ENCODE results near the gene ANKRD13D.
"Not testable (repeated sequence)": the region's sequence is repeated elsewhere in the genome, so short reads cannot be mapped to it uniquely, and the experiment has no call there.

Gene ANKRD13D

DNA sequence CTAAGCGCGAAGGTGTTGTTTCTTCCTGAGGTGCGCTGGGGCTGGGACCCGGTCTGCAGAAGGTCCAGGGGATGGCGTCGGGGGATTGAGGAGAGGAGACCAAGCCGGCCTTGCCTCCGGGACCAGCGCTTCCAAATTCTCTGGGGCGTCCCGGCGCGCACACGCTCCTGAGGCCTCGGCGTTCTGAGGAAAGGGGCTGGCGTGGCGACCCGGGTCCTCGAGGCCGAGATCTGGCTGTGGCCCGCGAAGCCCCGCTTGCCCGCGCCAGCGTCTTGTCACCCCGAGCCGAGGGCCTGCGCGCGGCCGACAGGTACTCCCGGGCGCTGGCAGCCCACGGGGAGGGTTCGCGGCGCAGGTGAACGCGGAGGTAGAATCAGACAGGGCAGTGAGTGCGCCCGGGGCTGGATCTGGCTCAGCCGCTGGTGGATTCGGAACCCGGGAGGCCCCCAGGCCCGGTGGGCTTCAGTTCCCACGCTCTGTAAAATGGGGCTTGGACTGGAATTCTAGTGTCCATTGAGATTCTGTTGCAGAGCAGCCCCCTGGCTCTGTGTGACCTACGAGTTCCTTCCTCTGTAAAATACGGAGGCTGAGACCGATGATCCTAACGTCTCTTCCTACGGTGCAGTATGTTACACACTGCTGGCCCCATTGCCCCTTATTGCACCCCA, 28.9 kb downstream of the ANKRD13D start:
- DNase-seq (ENCODE audit: low spot score) = no peak

DNA sequence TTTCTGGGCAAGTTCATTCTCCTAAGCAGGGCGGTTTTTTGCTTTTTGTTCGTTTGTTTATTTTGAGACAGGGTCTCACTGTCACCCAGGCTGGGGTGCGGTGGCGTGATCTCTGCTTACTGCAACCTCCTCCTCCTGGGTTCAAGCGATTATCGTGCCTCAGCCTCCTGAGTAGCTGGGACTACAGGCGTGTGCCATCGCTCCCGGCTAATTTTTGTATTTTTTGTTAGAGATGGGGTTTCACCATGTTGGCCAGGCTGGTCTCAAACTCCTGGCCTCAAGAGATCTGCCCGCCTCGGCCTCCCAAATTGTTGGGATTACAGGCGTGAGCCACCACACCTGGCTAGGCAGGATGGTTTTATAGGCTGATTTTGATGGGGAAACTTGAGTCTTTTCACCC, 29.8 kb downstream of the ANKRD13D start:
- DNase-seq (ENCODE audit: low spot score) = not testable (repeated sequence)

DNA sequence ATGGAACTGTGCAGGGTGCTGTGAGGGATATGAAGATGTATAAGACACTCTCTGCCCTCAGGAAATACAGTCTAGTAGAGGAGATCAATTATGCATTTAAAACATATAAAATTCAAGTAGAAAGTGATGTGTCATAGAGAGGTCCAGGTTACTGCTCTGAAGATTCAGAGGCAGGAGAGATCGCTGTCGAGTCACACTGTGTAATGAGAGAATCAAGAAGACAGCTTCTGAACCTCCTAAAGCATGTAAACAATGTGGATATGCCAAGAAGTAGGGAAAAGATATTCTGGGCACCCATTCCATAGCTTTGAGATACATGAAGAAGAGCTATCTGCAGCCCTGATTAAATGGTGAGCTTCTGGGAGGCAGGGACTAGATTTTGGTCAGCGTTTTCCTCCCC, 30.9 kb downstream of the ANKRD13D start:
- no peak for DNase-seq (ENCODE audit: low spot score)

DNA sequence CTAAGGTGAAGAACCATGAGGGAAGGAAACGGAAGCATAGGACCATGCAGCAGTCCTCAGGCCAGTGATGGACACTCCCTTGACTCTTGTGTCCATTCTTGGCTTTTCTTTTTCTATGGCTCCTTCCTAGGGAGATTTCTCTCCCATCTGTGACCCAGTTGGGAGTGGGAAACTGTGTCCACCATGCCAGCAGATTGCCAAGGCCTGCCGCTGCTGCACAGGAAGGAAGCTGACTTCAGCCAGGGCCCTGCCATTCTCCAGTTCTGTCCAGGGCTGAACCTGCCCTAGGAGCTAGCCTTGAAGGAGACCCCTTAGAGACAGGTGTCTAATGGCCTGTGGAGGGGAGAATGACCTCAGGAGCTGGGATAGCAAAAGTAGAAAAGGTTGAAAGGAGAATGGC, 31.6 kb downstream of the ANKRD13D start:
- DNase-seq (ENCODE audit: low spot score) = no peak

DNA sequence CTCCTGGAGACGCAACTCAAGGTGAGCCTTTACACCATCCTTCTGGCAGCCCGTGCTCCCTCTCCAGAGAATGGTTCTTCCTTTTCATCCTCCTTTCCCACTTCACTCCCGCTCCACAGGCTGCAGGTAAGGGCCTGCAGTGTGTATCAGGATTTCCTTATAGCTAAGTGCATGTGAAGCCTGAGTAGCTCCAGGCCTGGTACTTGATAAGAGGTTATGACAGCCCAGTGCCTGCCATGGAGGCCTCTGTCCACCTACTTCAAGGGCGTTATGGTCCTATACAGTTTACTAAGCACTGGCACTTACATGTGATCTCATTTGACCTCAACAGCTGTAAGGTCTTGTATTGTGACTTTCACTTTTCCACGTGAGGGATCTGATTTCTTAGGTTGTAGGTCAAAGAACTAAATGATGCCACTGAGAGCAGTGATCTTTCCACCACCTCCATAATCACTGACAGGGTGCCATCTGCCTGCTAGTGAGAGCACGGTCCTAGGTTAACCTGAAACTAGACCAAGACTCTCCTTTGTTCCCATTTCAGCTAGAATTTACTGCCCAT, 32.3 kb downstream of the ANKRD13D start:
- no peak for DNase-seq (ENCODE audit: low spot score)

DNA sequence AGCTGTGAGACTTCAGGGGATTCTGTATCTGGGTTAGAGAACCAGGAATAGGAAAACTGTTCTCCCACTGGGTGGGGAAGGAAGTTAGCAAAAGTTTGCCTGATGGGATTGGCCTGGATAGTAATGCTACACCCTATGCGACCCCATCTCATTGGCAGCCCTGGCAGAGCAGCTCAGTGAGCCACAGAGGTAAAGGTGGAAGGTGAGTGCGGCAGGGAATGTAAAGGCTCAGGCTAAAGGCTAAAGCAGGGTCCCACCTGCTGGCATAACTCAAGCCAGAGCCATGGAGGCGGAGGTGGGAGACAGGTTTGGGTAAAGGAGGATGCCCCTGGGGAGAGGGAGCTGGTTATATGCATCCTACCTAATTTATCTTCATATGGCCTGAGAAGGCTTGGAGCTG, 32.9 kb downstream of the ANKRD13D start:
- DNase-seq (ENCODE audit: low spot score) = no peak

DNA sequence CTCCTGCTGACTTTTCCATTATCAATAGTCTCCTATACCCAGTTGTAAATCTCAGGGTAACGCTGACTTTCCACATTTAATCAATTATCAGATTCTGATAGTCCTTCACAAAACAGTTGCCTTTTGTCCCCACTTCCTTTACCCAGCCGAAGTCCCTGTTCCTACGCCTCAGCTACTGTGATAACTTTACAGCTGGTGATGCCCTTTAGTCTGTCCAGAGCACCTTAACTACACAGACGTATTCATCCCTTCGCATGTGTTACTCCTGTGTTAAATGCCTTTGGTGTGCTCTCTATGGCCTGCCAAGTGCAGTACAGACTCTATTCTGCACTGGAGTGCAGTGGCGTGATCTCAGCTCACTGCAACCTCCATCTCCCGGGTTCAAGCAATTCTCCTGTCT, 34.4 kb downstream of the ANKRD13D start:
- no peak for DNase-seq (ENCODE audit: low spot score)

DNA sequence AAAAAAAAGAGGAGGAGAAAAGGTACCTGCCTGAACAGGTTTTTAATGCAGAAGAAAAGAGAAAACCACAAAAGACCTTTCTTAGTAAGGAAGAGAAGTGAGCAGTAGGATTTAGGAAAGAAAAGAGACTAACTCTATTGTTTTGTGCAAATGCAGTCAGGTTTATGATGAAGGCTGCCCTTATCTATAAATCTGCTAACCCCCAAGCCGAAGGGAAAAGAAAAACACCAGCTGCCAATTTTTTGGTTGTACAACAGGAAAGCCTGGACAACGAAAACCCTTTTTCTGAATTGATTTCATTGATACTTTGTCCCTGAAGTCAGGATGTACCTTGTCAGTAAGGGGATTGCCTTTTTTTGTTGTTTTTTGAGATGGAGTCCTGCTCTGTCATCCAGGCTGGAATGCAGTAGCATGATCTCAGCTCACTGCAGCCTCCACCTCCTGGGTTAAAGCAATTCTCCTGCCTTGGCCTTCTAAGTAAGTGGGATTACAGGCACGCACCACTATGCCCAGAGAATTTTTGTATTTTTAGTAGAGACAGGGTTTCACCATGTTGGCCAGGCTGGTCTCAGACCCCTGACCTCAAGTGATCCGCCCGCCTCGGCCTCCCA, 43.1 kb downstream of the ANKRD13D start:
- no peak for DNase-seq (ENCODE audit: low spot score)

DNA sequence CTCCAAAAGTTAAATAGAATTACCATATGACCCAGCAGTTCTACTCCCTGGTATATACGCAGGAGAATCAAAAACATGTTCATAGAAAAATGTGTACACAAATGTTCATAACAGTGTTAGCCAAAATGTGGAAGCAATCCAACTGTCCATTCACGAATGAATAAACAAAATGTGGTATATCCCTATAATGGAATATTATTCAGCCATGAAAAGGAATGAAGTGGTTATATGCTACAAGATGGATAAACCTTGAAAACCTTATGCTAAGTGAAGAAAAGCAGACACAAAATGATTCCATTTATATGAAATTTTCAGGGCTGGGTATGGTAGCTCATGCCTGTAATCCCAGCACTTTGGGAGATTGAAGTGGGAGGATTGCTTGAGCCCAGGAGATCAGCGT, 48.2 kb downstream of the ANKRD13D start:
- no peak for DNase-seq (ENCODE audit: low spot score)

DNA sequence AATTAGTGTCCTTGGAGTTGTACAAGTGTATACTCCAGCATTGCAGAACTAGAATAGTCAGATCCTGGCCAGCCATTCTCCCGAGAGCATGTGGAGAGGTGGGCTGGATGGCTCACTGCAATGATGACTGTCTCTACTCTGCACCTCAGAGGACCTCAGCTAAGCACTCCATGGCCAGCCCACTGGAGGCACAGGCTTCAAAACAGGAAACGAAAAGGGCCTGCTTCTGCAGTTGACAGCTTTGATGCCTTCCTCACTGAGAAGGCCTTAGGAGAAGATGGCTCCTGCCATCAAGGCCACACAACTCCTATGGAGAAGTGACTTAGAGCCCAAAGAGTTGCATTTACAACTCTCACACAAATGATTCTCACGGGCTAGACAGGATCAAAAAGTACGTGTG, 55.2 kb downstream of the ANKRD13D start:
- peak; percentile 24 for DNase-seq (ENCODE audit: low spot score)

DNA sequence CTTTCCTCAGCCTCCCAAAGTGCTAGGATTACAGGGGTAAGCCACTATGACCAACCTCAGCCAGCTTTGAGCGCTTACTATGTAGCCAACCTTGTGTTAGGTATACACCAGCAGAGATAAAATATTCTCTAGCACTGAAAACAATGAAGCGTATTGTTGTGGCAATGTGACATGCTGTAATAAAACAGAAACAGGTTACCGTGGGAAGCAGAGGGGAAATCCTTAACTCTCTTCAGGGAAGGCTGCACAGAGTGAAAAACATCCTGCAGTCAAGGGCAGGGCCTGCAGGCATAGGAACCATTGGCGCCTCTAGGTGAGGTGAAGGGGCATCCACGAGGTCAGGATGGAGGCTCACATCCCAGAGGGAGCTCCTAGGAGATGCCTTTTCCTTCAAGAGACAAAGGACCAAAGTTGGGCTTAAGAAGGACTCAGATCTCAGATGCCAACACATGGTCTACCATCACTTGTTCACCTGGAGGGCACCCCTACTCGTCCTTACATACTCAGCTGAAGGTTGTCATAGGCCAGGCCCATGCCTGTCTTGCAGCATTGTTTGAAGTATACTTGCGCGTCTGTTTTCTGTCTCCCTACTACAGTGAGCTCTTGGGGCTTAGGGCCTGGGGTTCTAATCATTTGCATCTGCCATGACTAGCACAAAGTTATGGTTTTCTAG, 56.3 kb downstream of the ANKRD13D start:
- DNase-seq (ENCODE audit: low spot score) = no peak

DNA sequence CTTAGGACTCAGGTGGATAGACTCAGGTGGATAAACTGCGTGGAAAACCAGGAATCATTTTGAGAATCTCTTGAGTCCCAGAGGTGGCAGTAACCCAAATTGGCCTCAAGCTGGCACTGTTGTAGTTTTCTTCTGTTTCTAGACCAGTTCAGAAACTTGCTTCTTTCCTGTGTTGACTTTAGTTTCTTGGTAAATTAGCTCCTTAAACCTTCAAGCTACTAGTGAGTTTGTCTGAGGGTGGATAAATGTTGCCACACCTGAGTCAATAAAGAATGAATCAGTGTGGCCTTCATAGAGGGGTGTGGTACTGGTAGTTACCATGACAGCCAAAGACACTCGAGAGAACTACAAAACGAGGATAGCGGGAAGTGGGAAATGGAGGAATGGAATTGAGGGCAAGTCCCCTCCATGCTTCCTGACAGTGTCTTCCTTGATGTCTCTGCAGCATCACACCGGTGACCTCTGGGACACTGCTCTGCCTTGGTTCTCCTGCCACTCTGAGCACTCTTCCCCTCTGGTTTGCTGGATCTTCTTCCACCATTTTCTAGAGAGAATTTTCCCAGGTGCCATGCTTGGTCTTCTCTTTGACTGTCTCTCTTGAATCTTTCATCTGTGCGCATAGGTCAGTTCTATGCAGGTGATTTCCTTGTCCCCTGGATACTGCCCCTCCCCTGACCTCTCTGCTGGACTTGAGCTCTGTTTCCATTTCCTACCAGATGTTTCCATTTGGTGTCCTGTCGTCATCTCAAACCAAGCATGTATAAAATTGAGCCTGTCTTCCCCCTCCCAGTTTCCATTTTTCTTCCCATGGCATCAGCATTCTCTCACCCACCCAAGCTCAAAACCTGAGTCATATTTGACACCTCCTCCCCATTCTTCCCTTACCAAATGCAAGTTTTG, 57.1 kb downstream of the ANKRD13D start:
- DNase-seq (ENCODE audit: low spot score) = peak; percentile 62

DNA sequence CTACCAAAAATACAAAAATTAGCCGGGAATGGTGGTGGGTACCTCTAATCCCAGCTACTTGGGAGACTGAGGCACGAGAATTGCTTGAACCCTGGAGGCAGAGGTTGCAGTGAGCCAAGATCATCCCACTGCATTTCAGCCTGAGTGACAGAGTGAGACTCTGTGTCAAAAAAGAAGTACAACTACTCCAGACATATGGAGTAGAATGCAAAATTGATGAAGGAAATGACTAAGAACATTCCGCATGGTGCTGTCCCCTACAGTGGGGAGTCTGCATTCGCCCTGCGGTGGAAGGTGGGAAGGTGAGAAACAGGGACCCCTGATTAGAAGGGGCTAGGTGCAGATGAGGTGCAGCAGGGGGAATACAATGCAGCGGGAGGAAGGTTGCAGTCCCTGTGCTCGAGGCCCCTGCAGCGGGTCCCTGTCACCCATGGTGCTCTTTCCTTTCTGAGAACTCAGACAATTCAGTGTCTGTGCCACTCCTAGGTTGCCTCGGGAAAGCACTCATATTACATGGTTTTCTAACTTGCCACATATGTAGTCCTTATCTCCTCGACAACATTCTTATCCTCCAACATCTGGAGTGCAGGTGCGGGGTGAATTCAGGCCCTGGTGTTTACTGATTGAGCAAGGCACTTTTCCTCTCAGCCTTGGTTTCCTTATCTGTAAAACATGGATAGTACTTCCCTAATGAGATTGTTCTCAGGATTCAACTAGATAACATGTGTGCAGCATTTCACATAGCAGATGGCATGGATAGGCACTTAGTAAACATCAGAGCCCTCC, 59.1 kb downstream of the ANKRD13D start:
- no peak for DNase-seq (ENCODE audit: low spot score)

DNA sequence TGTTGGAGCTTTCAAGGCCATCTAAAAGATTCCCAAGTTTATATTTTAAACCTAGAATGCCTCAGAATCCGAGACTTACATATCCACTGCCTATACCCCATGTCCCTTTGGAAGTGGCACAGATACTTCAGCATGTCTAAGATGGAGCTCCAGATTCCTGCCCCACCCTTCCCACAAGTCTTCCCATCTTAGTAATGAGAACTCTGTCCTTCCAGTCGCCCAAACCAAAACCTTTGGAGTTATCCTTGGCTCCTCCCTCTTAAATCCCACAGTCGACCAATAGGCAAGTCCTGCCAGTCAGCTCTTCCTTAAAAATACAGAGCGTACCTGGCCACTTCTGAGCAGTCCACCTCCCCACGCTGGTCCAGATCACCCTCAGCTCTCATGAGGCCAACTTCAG, 59.9 kb downstream of the ANKRD13D start:
- DNase-seq (ENCODE audit: low spot score) = no peak

DNA sequence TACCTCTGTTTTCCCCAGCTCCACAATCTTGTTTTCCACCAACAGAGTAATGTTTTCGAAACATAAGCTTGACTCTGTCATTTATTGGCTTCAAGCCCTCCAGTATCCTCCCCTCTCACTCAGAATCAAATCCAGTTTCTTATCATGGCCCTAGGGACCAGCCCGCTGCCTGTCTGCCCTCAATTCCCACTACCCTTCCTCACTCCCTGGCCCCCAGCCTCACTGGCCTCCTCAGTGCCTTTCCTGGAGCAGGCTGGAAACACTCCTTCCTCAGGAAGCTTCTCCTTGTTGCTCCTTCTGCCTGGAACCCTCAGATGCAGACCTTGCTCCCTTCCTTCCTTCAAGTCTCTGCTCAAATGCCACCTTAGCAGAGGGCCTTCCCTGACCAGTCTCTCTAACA, 60.4 kb downstream of the ANKRD13D start:
- DNase-seq (ENCODE audit: low spot score) = no peak

DNA sequence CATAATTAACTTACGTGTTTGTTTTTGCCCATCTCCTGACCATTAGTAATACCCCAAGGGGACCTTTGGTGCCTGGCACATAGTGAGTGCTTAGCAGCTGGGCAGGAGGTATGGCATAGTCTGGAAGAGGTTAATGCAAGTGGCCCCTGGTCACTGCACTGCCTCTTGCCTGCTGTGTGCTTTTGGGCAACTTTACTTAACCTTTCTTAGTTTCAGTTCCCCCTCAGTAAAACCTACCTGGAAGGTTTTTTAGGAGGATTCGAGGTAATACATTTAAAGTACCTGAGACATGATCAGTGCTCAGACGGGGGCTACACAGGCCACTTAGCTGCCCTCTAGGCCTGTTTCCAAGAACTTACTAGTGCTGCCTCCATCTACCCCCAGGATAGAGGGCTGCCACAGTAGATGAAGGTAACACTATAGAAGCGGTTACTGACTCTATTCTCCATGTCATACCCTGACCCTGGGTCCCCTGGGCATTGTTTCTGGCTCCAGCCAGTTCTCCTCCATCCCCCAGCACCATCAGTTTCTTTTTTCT, 60.9 kb downstream of the ANKRD13D start:
- DNase-seq (ENCODE audit: low spot score) = no peak

DNA sequence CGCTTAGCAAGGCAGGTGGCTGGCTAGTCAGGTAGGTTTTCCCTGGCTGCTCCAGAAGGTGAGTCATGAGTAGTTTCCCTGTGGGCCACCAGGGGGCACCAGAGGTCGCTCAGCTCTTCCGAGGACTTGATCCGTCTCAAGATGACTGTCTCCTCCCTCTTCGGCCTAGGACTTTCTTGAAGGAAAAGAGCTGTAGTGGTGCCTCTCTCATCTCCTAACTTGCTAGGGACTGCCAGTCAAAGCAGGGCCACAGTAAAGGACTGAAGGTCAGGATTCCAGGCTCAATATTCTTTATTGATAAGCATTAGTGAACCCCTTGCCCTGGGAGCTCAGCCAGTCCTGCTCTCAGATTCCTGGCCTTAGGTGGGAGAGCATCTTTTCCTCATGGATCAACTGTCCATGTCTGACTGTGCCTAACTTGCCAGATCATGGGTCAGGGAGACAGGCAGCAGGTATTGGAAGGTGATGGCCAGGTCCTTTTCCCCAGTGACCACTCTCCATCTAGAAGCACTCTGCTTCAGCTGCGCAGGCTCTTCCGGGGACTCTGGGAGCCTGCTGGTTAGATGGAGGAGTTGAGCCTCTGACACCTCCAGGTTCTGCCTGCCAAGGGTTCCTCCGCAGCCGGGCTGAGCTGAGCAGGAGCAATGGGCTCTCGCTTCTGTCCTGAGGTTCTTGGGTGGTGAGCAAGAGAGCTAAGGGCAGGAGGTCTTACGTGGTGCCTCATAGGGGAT, 62.3 kb downstream of the ANKRD13D start:
- peak; percentile 73 for DNase-seq (ENCODE audit: low spot score)
